Endothelial cell of umbilical vein (primary cell): Measurements from ENCODE around the gene RAD51B. TPM values are rescaled to one million over a fixed set of nuclear protein-coding genes. Genes with fewer than 3 reads are reported as not detected.

Source experiments
- BruUV-seq: library from RNA; stranded (reverse); fragments of 400-500 nt; replicated peaks from 2 replicates; lab custom pipeline; 2021; lab: Mats Ljungman, UMichigan
- CTCF ChIA-PET: fragments of 300-600, 350-600 bp; sonication (Branson Sonifier 250); formaldehyde crosslinking; loops from one replicate; lab custom pipeline; 2021; ENCODE audit warnings: antibody characterized with exemption, inconsistent platforms; lab: Charles Lee
- POLR2A ChIA-PET: fragments of 300-600, 350-600 bp; sonication (Branson Sonifier 250); formaldehyde crosslinking; loops from one replicate; lab custom pipeline; 2021; ENCODE audit warnings: antibody characterized with exemption, inconsistent platforms; lab: Charles Lee
- DNase-seq: peaks from one replicate; pipeline ENCODE4 v3.0.0-alpha.2; 2011; ENCODE audit warnings: low read depth, low spot score
- FAIRE-seq: peaks from 2 replicates; lab custom pipeline; 2011; peaks lifted over from hg19 to GRCh38; lab: Jason Lieb, UNC
- H2AFZ ChIP-seq: 2 replicates; pipeline ENCODE4 v1.6.0; 2012; ENCODE audit warnings: low read depth, low read length, control low read depth, inconsistent platforms
- H3K27ac ChIP-seq: 2 replicates; pipeline ENCODE4 v1.5.1; 2011; ENCODE audit warnings: low read depth, mild to moderate bottlenecking, control low read depth, low read length, moderate library complexity; ENCODE audit not compliant: insufficient read depth
- H3K27me3 ChIP-seq, 2 experiments: 2 replicates each; pipeline versions ENCODE4 v1.6.0 to v1.6.1; 2011; ENCODE audit warnings: low read length in 2 of 2, mixed read lengths in 1 of 2; ENCODE audit not compliant: control insufficient read depth in 2 of 2, insufficient read depth in 2 of 2
- H3K36me3 ChIP-seq, 2 experiments: 2 replicates in 1 of 2; 3 replicates in 1 of 2; pipeline ENCODE4 v1.5.1; 2011; ENCODE audit warnings: low read length in 2 of 2, mild to moderate bottlenecking in 1 of 2, moderate library complexity in 1 of 2; ENCODE audit not compliant: control insufficient read depth in 2 of 2, insufficient read depth in 2 of 2; ENCODE audit errors: extremely low read depth in 1 of 2
- H3K4me1 ChIP-seq: 3 replicates; pipeline ENCODE4 v1.5.1; 2011; ENCODE audit warnings: mild to moderate bottlenecking, low read length; ENCODE audit not compliant: control insufficient read depth, insufficient read depth; ENCODE audit errors: extremely low read depth
- H3K4me2 ChIP-seq: 2 replicates; pipeline ENCODE4 v1.6.1; 2011; ENCODE audit warnings: low read length, control low read depth, mixed read lengths; ENCODE audit not compliant: insufficient read depth
- H3K4me3 ChIP-seq, 3 experiments: fragments of 200-600 bp in 1 of 3; sonication (generic), shearing (Covaris generic) in 1 of 3; replicated peaks in 1 of 3; 2 replicates each; pipeline ENCODE4 v1.5.1; 2011 to 2016; ENCODE audit warnings: control low read depth in 3 of 3, low read length in 3 of 3, mild to moderate bottlenecking in 2 of 3, inconsistent platforms in 1 of 3, low read depth in 1 of 3, moderate library complexity in 1 of 3; ENCODE audit not compliant: insufficient read depth in 1 of 3
- H3K79me2 ChIP-seq: 2 replicates; pipeline ENCODE4 v1.6.0; 2012; ENCODE audit warnings: low read length, inconsistent platforms; ENCODE audit not compliant: control insufficient read depth, insufficient read depth
- H3K9ac ChIP-seq: replicated peaks from 2 replicates; pipeline ENCODE3; 2011; ENCODE audit warnings: low read length, control low read depth; ENCODE audit not compliant: insufficient read depth; ENCODE audit errors: extremely low read depth
- H3K9me1 ChIP-seq: replicated peaks from 3 replicates; pipeline ENCODE4 v1.6.0; 2011; ENCODE audit warnings: mild to moderate bottlenecking, low read length; ENCODE audit not compliant: control insufficient read depth, insufficient read depth; ENCODE audit errors: extremely low read depth
- H3K9me3 ChIP-seq: replicated peaks from 2 replicates; pipeline ENCODE4 v1.5.1; 2012; ENCODE audit warnings: low read length, inconsistent platforms; ENCODE audit not compliant: control insufficient read depth, insufficient read depth
- H4K20me1 ChIP-seq: replicated peaks from 2 replicates; pipeline ENCODE3; 2011; ENCODE audit warnings: mild to moderate bottlenecking, low read length; ENCODE audit not compliant: control insufficient read depth, insufficient read depth; ENCODE audit errors: extremely low read depth
- EZH2 ChIP-seq: IDR thresholded peaks from 2 replicates; pipeline ENCODE4 v1.6.1; 2012; ENCODE audit warnings: borderline replicate concordance, low read depth, mild to moderate bottlenecking, moderate library complexity, low read length, inconsistent platforms; ENCODE audit not compliant: severe bottlenecking
- FOS ChIP-seq: IDR thresholded peaks from 2 replicates; pipeline ENCODE4 v1.6.1; 2011; ENCODE audit warnings: mild to moderate bottlenecking, low read length, moderate library complexity, borderline replicate concordance; ENCODE audit not compliant: insufficient read depth
- GATA2 ChIP-seq: IDR thresholded peaks from 2 replicates; pipeline ENCODE4 v1.7.0; 2011; ENCODE audit warnings: low read depth, mild to moderate bottlenecking, moderate library complexity, mixed read lengths, low read length; ENCODE audit not compliant: insufficient read length, insufficient read depth
- JUN ChIP-seq: IDR thresholded peaks from 2 replicates; pipeline ENCODE4 v1.6.1; 2011; ENCODE audit warnings: borderline replicate concordance, low read depth; ENCODE audit not compliant: insufficient read length, insufficient read depth
- MYC ChIP-seq: IDR thresholded peaks from one replicate; pipeline ENCODE4 v1.6.1; 2011; ENCODE audit warnings: mild to moderate bottlenecking, low read depth, low read length
- POLR2A ChIP-seq: IDR thresholded peaks from 2 replicates; pipeline ENCODE4 v1.6.1; 2012; ENCODE audit warnings: low read depth, mild to moderate bottlenecking, control low read depth, low read length
- POLR2AphosphoS5 ChIP-seq: IDR thresholded peaks from 2 replicates; pipeline ENCODE4 v1.6.1; 2012; ENCODE audit warnings: low read depth, mild to moderate bottlenecking, control low read depth, low read length, moderate library complexity; ENCODE audit not compliant: insufficient read depth
- dilution Hi-C: fragments of 300-500 bp; cut with MboI; formaldehyde crosslinking; loops from one replicate; pipeline ENCODE4 v1.15.0; 2019; ENCODE audit warnings: low sequenced_read_pairs; ENCODE audit not compliant: extremely low pct_ligation_motif_present
- intact Hi-C: fragments of 100-400 bp; cut with micrococcal nuclease; formaldehyde crosslinking; loops from one replicate; pipeline ENCODE4 v1.10.0; 2022
- polyA plus RNA-seq, 4 experiments: library from polyadenylated mRNA; depleted of rRNA in 3 of 4; stranded (reverse) in 3 of 4; unstranded in 1 of 4; fragments of >200 nt; gene quantifications; 2 replicates each; pipeline versions ENCODE4 v1.2.1 to v1.2.3, GENCODE V29; 2011 to 2012; ENCODE audit warnings: missing spikeins in 1 of 4
- total RNA-seq: library from RNA; stranded (reverse); gene quantifications from 2 replicates; pipeline ENCODE4 v1.2.3, GENCODE V29; 2021
- TF ChIP-seq, protein P1 (sequence below), 2 donors: IDR thresholded peaks; 1 replicate in 1 of 2; 2 replicates in 1 of 2; pipeline ENCODE4 v1.5.1; 2011; ENCODE audit warnings: low read length in 2 of 2, mild to moderate bottlenecking in 2 of 2, moderate library complexity in 2 of 2, control low read depth in 1 of 2, inconsistent platforms in 1 of 2, low read depth in 1 of 2; ENCODE audit not compliant: insufficient read depth in 1 of 2; ENCODE audit errors: extremely low read depth in 1 of 2
- TF ChIP-seq, protein P2 (sequence below): IDR thresholded peaks from 2 replicates; pipeline ENCODE4 v1.6.1; 2011; ENCODE audit not compliant: insufficient read depth, insufficient read length

The RAD51B gene
- total and polyA plus RNA-seq, 2 donors (not counting 3 experiments of a cell fraction or from before 2014, with no cell fraction given): 3.9 to 19.0 TPM

- no peaks in the 10 kb centered on the region for H3K9me1 ChIP-seq
- no peak for FAIRE-seq
- peaks cover 4% of the 10 kb centered on the region for H3K4me1 ChIP-seq
- no peaks in the 10 kb centered on the region for H3K27me3 ChIP-seq
- no peak overlapping the region for H2AFZ ChIP-seq
- no TSS peak for BruUV-seq
- no peaks in the 10 kb centered on the region for H4K20me1 ChIP-seq
- DNase-seq: peak; percentile 50
- ChIA-PET CTCF (interaction anchor here (0.6 to 2.2 kb wide), 2 partner anchors 917 to 937 kb away, joined by 3 to 5 read pairs; no protein-coding TSS in a partner anchor), POLR2A (no interaction called here)
- no peak overlapping the region for H3K4me2 ChIP-seq
- H3K9ac ChIP-seq: no peak overlapping the region
- no peak overlapping the region for H3K4me3 ChIP-seq
- no peaks in the 10 kb centered on the region for H3K9me3 ChIP-seq
- H3K79me2 ChIP-seq: no peaks in the 10 kb centered on the region
- TF ChIP-seq FOS: peak; percentile 63
- no peak for TF ChIP-seq GATA2
- peak; percentile 51 for TF ChIP-seq JUN
- no peak for TF ChIP-seq MYC
- TF ChIP-seq EZH2: no peak
- TF ChIP-seq, protein P1, sequence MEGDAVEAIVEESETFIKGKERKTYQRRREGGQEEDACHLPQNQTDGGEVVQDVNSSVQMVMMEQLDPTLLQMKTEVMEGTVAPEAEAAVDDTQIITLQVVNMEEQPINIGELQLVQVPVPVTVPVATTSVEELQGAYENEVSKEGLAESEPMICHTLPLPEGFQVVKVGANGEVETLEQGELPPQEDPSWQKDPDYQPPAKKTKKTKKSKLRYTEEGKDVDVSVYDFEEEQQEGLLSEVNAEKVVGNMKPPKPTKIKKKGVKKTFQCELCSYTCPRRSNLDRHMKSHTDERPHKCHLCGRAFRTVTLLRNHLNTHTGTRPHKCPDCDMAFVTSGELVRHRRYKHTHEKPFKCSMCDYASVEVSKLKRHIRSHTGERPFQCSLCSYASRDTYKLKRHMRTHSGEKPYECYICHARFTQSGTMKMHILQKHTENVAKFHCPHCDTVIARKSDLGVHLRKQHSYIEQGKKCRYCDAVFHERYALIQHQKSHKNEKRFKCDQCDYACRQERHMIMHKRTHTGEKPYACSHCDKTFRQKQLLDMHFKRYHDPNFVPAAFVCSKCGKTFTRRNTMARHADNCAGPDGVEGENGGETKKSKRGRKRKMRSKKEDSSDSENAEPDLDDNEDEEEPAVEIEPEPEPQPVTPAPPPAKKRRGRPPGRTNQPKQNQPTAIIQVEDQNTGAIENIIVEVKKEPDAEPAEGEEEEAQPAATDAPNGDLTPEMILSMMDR (IDR thresholded peaks at IDR 0.05; ENCODE audit: extremely low read depth in 1 of 2, insufficient read depth in 1 of 2, low read depth in 1 of 2, low read length in 2 of 2): no peak
- no peak for TF ChIP-seq POLR2AphosphoS5
- TF ChIP-seq, protein P2, sequence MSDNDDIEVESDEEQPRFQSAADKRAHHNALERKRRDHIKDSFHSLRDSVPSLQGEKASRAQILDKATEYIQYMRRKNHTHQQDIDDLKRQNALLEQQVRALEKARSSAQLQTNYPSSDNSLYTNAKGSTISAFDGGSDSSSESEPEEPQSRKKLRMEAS: no peak
- no peak for TF ChIP-seq POLR2A
- H3K36me3 ChIP-seq: no peaks in the 10 kb centered on the region
- no peak overlapping the region for H3K27ac ChIP-seq
- intact Hi-C loops (no loop called here), dilution Hi-C loops (loop anchor here (25.0 kb wide), 1 partner anchor 885 kb away; no protein-coding TSS in a partner anchor)
These were observed 107.2 kb downstream of the RAD51B start for GRCh38 chr14:67926821-67927220.
